ENCODE data around the gene ASCC3.

ASCC3 gene

DNA sequence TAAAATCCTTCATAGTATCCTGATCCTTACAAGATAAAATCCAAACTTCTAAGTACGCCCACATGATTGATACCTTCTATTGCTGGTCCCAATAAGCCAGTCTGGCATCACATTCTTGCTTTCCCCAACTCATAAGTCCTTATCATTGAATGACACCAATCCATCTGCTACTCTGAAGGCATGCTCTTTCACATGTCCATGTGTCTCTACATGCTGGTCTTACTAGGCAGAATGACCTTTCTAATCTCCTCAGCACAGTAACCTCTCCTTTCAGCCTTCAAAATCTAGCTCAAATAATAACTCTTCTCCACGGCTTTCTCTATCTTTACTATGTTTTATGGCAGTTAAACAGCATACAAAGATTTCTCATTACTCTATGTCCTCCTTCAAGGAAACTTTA, 71.1 kb downstream of the ASCC3 start:
- Histone ChIP-seq H3K27ac (ENCODE audit: low read depth, low read length) (no peak overlapping the region), H3K9ac (ENCODE audit: low read depth in 1 of 2, low read length in 2 of 2) (no peak overlapping the region), H3K36me3 (ENCODE audit: control insufficient read depth in 1 of 2, insufficient read depth in 2 of 2, low read length in 2 of 2) (no peaks in the 10 kb centered on the region), H3K4me3 (ENCODE audit: low read depth in 1 of 2, low read length in 2 of 2) (no peak overlapping the region), H3K9me3 (ENCODE audit: control insufficient read depth in 1 of 2, low read length in 2 of 2) (no peaks in the 10 kb centered on the region), H3K27me3 (ENCODE audit: control insufficient read depth in 1 of 2, insufficient read depth in 2 of 2, low read length in 2 of 2) (no peaks in the 10 kb centered on the region), H3K4me1 (ENCODE audit: control insufficient read depth in 1 of 2, insufficient read depth in 2 of 2, low read length in 2 of 2) (no peaks in the 10 kb centered on the region)

DNA sequence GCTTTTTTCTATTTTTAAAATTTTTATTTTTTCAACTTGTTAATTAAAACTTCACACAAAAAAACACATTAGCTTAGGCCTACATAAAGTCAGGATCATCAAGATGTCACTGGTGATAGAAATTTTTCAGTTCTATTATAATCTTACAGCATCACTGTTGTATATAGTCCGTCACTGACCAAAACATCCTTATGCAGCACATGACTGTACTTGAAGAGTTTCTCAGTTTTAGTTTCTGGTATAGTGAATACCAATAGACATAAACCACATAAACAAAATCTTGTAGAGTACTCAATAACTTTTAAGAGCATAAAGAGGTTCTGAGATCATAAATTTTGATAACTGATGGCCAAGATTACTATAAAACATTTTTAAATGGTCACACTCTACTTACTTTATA, 71.8 kb downstream of the ASCC3 start:
- Histone ChIP-seq H3K4me1 (ENCODE audit: control insufficient read depth in 1 of 2, insufficient read depth in 2 of 2, low read length in 2 of 2) (no peaks in the 10 kb centered on the region), H3K27ac (ENCODE audit: low read depth, low read length) (no peak overlapping the region), H3K9ac (ENCODE audit: low read depth in 1 of 2, low read length in 2 of 2) (no peak overlapping the region), H3K9me3 (ENCODE audit: control insufficient read depth in 1 of 2, low read length in 2 of 2) (no peaks in the 10 kb centered on the region), H3K4me3 (ENCODE audit: low read depth in 1 of 2, low read length in 2 of 2) (no peak overlapping the region), H3K27me3 (ENCODE audit: control insufficient read depth in 1 of 2, insufficient read depth in 2 of 2, low read length in 2 of 2) (no peaks in the 10 kb centered on the region), H3K36me3 (ENCODE audit: control insufficient read depth in 1 of 2, insufficient read depth in 2 of 2, low read length in 2 of 2) (no peaks in the 10 kb centered on the region)

DNA sequence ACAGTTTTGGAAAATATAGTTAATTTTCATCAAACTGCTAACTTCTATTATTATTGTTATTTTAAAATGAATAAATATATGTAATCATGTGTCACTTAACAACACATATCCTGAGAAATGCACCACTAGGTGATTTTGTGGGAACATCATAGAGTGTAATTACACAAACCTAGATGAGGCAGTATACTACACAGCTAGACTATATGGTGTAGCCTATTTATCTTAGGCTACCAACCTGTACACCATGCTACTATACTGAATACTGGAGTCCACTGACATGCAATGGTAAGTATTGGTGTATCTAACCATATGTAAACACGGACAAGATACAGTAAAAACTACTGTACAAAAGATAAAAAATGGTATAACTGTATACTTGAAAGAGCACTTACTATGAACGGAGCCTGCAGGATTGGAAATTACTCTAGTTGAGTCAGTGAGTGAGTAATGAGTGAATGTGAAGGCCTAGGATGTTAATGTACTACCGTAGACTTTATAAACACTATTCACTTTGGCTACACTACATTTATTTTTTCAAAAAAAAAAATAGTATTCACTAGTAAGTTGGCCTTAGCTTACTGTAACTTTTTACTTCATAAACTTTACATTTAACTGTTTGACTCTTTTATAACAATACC, 72.4 kb downstream of the ASCC3 start:
- Histone ChIP-seq H3K27ac (ENCODE audit: low read depth, low read length) (no peak overlapping the region), H3K9ac (ENCODE audit: low read depth in 1 of 2, low read length in 2 of 2) (no peak overlapping the region), H3K9me3 (ENCODE audit: control insufficient read depth in 1 of 2, low read length in 2 of 2) (no peaks in the 10 kb centered on the region), H3K36me3 (ENCODE audit: control insufficient read depth in 1 of 2, insufficient read depth in 2 of 2, low read length in 2 of 2) (no peaks in the 10 kb centered on the region), H3K27me3 (ENCODE audit: control insufficient read depth in 1 of 2, insufficient read depth in 2 of 2, low read length in 2 of 2) (no peaks in the 10 kb centered on the region), H3K4me3 (ENCODE audit: low read depth in 1 of 2, low read length in 2 of 2) (no peak overlapping the region), H3K4me1 (ENCODE audit: control insufficient read depth in 1 of 2, insufficient read depth in 2 of 2, low read length in 2 of 2) (no peaks in the 10 kb centered on the region)

DNA sequence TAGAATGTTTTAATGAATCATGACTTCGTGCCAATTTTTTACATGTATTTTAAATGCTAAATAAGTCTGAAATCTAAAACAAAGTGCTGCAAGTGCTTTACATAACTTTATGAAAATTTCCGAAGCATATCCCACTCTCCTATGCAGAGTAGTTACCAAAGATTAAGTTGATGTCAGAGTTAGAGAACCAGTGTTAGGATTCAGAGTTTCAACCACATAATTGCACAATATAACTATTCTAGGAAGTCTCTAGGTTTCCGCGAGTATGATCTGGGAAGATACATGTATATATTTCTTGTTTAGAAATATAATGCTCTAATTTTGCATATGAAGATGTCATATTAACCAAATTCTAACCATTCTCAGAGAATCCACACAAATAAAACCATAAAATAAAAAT, 74.8 kb downstream of the ASCC3 start:
- Histone ChIP-seq H3K4me1 (ENCODE audit: control insufficient read depth in 1 of 2, insufficient read depth in 2 of 2, low read length in 2 of 2) (no peaks in the 10 kb centered on the region), H3K27ac (ENCODE audit: low read depth, low read length) (no peak overlapping the region), H3K27me3 (ENCODE audit: control insufficient read depth in 1 of 2, insufficient read depth in 2 of 2, low read length in 2 of 2) (no peaks in the 10 kb centered on the region), H3K4me3 (ENCODE audit: low read depth in 1 of 2, low read length in 2 of 2) (no peak overlapping the region), H3K9ac (ENCODE audit: low read depth in 1 of 2, low read length in 2 of 2) (no peak overlapping the region), H3K9me3 (ENCODE audit: control insufficient read depth in 1 of 2, low read length in 2 of 2) (no peaks in the 10 kb centered on the region), H3K36me3 (ENCODE audit: control insufficient read depth in 1 of 2, insufficient read depth in 2 of 2, low read length in 2 of 2) (no peaks in the 10 kb centered on the region)

DNA sequence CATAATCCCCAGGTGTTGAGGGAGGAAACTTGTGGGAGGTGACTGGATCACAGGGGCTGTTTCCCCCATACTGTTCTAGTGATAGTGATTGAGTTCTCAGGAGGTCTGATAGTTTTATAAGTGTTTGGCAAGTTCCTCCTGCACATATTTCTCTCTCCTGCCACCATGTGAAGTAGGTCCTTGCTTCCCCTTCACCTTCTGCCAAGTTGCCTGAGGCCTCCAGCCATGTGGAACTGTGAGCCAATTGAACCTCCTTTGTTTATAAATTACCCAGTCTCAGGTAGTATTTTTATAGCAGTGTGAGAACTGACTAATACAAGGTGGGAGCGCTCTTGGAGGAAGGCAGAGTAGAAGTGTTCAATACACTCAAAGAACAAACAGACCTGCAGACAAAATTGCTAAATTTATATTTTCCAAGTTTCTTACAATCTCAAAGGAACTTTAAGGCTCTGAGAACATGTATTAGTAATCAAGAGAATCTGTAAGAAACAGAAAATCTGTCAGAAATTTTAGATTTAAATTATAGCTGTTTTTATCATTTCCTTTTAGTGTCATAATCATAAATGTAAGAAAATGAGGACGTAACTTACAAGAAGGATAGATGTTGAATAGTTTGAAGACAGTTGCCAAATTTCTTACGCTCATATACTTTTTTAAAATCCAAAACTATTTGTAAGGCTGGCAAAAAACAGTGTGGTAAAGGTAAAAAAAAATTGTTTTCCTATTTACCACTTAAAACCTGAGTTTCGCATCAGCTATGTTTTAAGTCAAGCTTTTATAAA, 77.7 kb downstream of the ASCC3 start:
- Histone ChIP-seq H3K4me3 (ENCODE audit: low read depth in 1 of 2, low read length in 2 of 2) (no peak overlapping the region), H3K4me1 (ENCODE audit: control insufficient read depth in 1 of 2, insufficient read depth in 2 of 2, low read length in 2 of 2) (no peaks in the 10 kb centered on the region), H3K36me3 (ENCODE audit: control insufficient read depth in 1 of 2, insufficient read depth in 2 of 2, low read length in 2 of 2) (no peaks in the 10 kb centered on the region), H3K27ac (ENCODE audit: low read depth, low read length) (no peak overlapping the region), H3K9me3 (ENCODE audit: control insufficient read depth in 1 of 2, low read length in 2 of 2) (no peaks in the 10 kb centered on the region), H3K27me3 (ENCODE audit: control insufficient read depth in 1 of 2, insufficient read depth in 2 of 2, low read length in 2 of 2) (no peaks in the 10 kb centered on the region), H3K9ac (ENCODE audit: low read depth in 1 of 2, low read length in 2 of 2) (no peak overlapping the region)

DNA sequence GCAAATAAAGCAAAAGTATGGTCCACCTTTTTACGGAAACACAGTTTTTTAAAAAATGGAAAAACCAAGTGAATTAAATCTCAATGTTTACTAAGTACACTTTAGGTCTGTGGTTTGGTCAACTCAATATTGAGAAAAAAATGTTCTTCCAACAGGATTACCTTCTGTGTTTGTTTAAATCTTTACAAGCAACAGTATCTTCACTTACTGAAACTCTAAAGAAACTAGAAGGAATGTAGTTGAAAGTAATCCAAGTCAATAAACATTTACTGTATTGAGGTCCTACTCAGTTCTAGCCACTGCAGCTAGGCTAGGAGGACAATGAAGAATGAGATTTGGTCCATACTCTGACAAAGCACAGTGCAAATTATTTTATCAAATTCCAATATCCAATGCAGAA, 80.1 kb downstream of the ASCC3 start:
- no peaks in the 10 kb centered on the region for H3K9me3 ChIP-seq (ENCODE audit: control insufficient read depth in 1 of 2, low read length in 2 of 2)
- no peaks in the 10 kb centered on the region for H3K27me3 ChIP-seq (ENCODE audit: control insufficient read depth in 1 of 2, insufficient read depth in 2 of 2, low read length in 2 of 2)
- H3K9ac ChIP-seq (ENCODE audit: low read depth in 1 of 2, low read length in 2 of 2) = no peak overlapping the region
- no peak overlapping the region for H3K27ac ChIP-seq (ENCODE audit: low read depth, low read length)
- H3K4me3 ChIP-seq (ENCODE audit: low read depth in 1 of 2, low read length in 2 of 2) = no peak overlapping the region
- H3K36me3 ChIP-seq (ENCODE audit: control insufficient read depth in 1 of 2, insufficient read depth in 2 of 2, low read length in 2 of 2) = peaks cover 0 to 4% of the 10 kb centered on the region in 2 donors
- H3K4me1 ChIP-seq (ENCODE audit: control insufficient read depth in 1 of 2, insufficient read depth in 2 of 2, low read length in 2 of 2) = no peaks in the 10 kb centered on the region

DNA sequence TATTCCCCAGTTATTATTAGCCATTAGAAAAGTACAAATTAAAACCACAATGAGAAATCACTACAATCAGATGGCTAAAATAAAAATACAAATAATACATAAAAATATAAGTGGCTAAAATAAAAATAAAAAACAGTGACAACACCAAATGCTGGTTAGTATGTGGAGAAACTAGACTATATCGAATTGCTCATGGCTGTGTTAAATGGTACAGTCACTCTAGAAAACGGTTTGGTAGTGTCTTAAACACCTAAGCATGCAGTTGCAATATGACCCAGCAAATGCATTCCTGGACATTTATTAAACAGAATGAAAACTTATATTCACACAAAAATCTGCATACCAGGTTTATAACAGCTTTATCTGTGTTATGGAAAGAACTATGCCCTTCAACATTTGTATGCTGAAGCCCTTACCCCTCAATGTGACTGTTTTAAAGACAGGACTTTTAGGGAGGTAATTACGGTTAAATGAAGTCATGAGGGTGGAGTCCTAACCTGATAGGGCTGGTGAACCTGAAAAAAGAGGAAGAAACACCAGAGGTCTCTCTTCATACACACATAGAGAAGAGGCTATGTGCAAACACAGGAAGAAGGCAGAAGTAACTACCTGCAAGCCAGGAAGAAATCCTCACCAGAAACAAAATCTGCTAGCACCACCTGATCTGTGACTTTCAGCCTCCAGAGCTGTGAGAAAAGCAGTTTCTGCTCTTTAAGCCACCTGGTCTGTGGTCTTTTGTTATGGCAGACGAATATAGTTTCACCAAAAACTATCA, 84.9 kb downstream of the ASCC3 start:
- H3K36me3 ChIP-seq (ENCODE audit: control insufficient read depth in 1 of 2, insufficient read depth in 2 of 2, low read length in 2 of 2) = peaks cover 0 to 4% of the 10 kb centered on the region in 2 donors
- H3K27ac ChIP-seq (ENCODE audit: low read depth, low read length) = no peak overlapping the region
- no peaks in the 10 kb centered on the region for H3K27me3 ChIP-seq (ENCODE audit: control insufficient read depth in 1 of 2, insufficient read depth in 2 of 2, low read length in 2 of 2)
- no peak overlapping the region for H3K9ac ChIP-seq (ENCODE audit: low read depth in 1 of 2, low read length in 2 of 2)
- no peaks in the 10 kb centered on the region for H3K9me3 ChIP-seq (ENCODE audit: control insufficient read depth in 1 of 2, low read length in 2 of 2)
- H3K4me3 ChIP-seq (ENCODE audit: low read depth in 1 of 2, low read length in 2 of 2) = no peak overlapping the region
- no peaks in the 10 kb centered on the region for H3K4me1 ChIP-seq (ENCODE audit: control insufficient read depth in 1 of 2, insufficient read depth in 2 of 2, low read length in 2 of 2)

DNA sequence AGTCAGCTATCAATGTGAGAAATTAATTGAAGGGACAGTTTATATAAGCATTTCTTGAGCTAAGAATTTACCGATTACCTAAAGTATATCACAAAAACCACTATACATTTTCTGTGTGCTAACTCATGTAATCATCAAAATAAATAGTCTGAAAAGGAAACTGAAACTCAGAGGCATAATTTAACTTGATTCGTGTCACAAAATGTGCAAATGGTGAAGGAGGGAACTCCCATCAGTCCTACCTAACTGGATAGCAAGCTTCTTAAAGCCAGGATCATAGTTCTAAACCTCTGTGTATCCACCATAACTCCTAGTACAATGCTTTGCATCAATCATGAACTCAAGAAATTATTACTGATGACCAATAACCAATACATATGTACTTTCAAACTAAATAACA, 91.0 kb downstream of the ASCC3 start:
- Histone ChIP-seq H3K27ac (ENCODE audit: low read depth, low read length) (no peak overlapping the region), H3K27me3 (ENCODE audit: control insufficient read depth in 1 of 2, insufficient read depth in 2 of 2, low read length in 2 of 2) (no peaks in the 10 kb centered on the region), H3K9ac (ENCODE audit: low read depth in 1 of 2, low read length in 2 of 2) (no peak overlapping the region), H3K4me3 (ENCODE audit: low read depth in 1 of 2, low read length in 2 of 2) (no peak overlapping the region), H3K9me3 (ENCODE audit: control insufficient read depth in 1 of 2, low read length in 2 of 2) (no peaks in the 10 kb centered on the region), H3K36me3 (ENCODE audit: control insufficient read depth in 1 of 2, insufficient read depth in 2 of 2, low read length in 2 of 2) (no peaks in the 10 kb centered on the region), H3K4me1 (ENCODE audit: control insufficient read depth in 1 of 2, insufficient read depth in 2 of 2, low read length in 2 of 2) (no peaks in the 10 kb centered on the region)

DNA sequence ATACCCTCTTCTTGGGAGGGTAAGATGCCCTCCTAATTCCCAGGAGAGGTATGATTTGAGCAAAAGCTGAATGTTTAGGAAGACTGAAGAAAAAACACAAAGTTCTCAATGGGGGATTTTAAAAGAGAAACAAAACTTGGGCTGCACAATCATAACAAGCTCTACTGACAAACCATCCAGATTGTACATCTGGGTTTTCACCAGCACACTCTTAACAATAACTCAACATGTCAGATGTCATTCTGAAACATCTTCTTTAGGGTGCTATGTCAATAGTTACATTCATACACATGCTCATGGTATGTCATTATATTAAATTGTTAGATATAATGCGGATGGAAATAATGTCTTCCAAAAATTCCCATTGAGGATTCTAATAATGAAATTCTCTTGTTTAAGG, 95.1 kb downstream of the ASCC3 start:
- H3K9ac ChIP-seq (ENCODE audit: low read depth in 1 of 2, low read length in 2 of 2) = no peak overlapping the region
- no peaks in the 10 kb centered on the region for H3K9me3 ChIP-seq (ENCODE audit: control insufficient read depth in 1 of 2, low read length in 2 of 2)
- H3K27ac ChIP-seq (ENCODE audit: low read depth, low read length) = no peak overlapping the region
- H3K4me1 ChIP-seq (ENCODE audit: control insufficient read depth in 1 of 2, insufficient read depth in 2 of 2, low read length in 2 of 2) = no peaks in the 10 kb centered on the region
- H3K4me3 ChIP-seq (ENCODE audit: low read depth in 1 of 2, low read length in 2 of 2) = no peak overlapping the region
- no peaks in the 10 kb centered on the region for H3K36me3 ChIP-seq (ENCODE audit: control insufficient read depth in 1 of 2, insufficient read depth in 2 of 2, low read length in 2 of 2)
- no peaks in the 10 kb centered on the region for H3K27me3 ChIP-seq (ENCODE audit: control insufficient read depth in 1 of 2, insufficient read depth in 2 of 2, low read length in 2 of 2)

DNA sequence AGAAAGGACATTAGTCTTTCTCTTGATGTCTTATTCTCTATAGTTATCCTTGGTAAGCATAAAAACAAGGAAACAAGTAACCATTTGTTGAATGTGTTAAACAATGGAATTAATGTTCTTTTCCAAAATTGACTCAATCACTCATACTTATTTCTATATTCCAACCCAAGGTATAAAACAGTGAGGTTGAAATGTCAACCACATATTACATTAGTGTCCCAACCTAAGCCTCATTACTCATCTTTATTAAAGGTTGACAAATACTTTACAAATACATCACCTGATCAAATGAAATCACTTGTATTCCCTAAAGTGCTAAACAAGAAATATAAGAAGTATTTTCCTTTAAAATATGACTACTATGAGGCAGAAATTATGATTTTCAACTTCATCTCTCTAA, 100.5 kb downstream of the ASCC3 start:
- Histone ChIP-seq H3K27ac (ENCODE audit: low read depth, low read length) (no peak overlapping the region), H3K9ac (ENCODE audit: low read depth in 1 of 2, low read length in 2 of 2) (no peak overlapping the region), H3K4me1 (ENCODE audit: control insufficient read depth in 1 of 2, insufficient read depth in 2 of 2, low read length in 2 of 2) (no peaks in the 10 kb centered on the region), H3K36me3 (ENCODE audit: control insufficient read depth in 1 of 2, insufficient read depth in 2 of 2, low read length in 2 of 2) (no peaks in the 10 kb centered on the region), H3K27me3 (ENCODE audit: control insufficient read depth in 1 of 2, insufficient read depth in 2 of 2, low read length in 2 of 2) (no peaks in the 10 kb centered on the region), H3K9me3 (ENCODE audit: control insufficient read depth in 1 of 2, low read length in 2 of 2) (no peaks in the 10 kb centered on the region), H3K4me3 (ENCODE audit: low read depth in 1 of 2, low read length in 2 of 2) (no peak overlapping the region)

Measured in duodenal mucosa (tissue), 2 donors.